LNCaP clone FGC (cell line): Measurements from ENCODE around the gene STT3A.
A peak's percentile ranks its signal among the peaks of the same experiment; 100 is the strongest.

ENCODE experiments used
- DNase-seq: peaks from one replicate; pipeline ENCODE4 v3.0.0-alpha.2; 2011; ENCODE audit warnings: low read depth
- H3K4me3 ChIP-seq: 2 replicates; pipeline ENCODE4 v1.5.1; 2011; ENCODE audit warnings: mild to moderate bottlenecking, low read depth, low read length, control low read depth
- CTCF ChIP-seq: IDR thresholded peaks from 2 replicates; pipeline ENCODE4 v1.5.1; 2012; ENCODE audit warnings: mild to moderate bottlenecking; ENCODE audit not compliant: control insufficient read depth, insufficient read depth; ENCODE audit errors: extremely low read depth

The STT3A gene

DNA sequence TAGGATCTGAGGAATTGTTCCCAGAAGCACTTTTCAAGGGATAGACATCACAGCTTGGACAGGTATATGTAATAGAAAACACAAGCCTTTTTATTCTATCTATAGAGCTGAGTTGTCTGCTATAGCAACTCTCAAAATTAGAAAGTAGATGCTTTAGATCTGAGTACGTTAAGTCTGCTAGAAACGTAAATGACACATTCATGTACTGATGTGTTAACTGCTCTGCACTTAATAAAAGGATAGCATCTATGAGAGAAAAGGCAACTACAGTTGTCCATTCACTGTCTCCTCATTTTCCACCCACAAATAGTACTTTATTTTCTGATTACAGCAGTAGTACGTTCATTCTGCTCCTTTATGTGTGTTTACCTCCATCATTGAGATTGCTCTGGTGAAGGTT is 6.0 kb upstream of the STT3A start:
- TF ChIP-seq CTCF = no peak
- no peak overlapping the region for H3K4me3 ChIP-seq
- no peak for DNase-seq

DNA sequence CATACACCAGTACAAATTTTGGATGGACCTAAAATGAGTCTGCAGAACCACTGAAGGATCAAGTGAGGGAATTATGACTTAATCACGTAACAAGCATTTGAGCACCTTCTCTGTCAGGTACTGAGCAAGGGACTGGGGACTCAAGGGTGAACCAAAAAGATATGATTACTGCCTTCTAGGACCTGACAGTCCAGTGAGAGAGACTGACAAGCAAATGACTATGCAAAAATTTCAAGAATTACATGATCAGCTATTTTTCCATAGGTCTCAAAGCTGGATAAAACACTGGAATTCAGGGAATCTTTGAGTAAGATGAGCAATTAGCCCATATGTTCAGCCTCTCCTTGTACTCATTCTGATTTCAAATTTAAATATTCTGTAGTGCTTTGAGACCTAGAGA is 5.2 kb upstream of the STT3A start:
- no peak for TF ChIP-seq CTCF
- no peak for DNase-seq
- no peak overlapping the region for H3K4me3 ChIP-seq

GRCh38 chr11:125588505-125588904 is 4.1 kb upstream of the STT3A start:
- no peak for TF ChIP-seq CTCF
- H3K4me3 ChIP-seq = no peak overlapping the region
- no peak for DNase-seq

- DNase-seq = no peak
- peak overlapping the region; percentile 99 for H3K4me3 ChIP-seq
- no peak for TF ChIP-seq CTCF
Observed at GRCh38 chr11:125591649-125592304, 875 bp upstream of the STT3A start.

- TF ChIP-seq CTCF = no peak
- peak overlapping the region; percentile 99 for H3K4me3 ChIP-seq
- no peak for DNase-seq
Observed at GRCh38 chr11:125593114-125593820, 615 bp downstream of the STT3A start.

DNA sequence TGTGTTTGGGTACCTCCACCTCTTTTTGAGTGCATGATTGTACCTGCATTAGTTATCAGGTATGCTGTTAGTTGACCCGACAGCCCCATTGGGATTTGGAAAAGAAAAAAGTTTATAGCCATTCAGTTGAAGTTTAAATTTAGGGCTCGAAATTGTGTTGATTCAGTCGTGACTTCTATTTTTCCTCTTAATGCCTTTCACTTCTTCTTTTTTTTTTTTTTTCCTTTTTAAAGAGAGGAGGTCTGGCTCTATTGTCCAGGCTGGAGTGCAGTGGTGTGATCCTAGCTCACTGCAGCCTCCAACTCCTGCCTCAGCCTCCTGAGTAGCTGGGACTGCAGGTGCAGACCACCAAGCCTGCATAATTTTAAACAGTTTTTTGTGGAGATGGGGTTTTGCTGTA is 2.3 kb downstream of the STT3A start:
- DNase-seq = no peak
- no peak for TF ChIP-seq CTCF
- no peak overlapping the region for H3K4me3 ChIP-seq
